ENCODE measurements around the gene SNX32. TPM values are rescaled to one million over a fixed set of nuclear protein-coding genes. Genes with fewer than 3 reads are reported as not detected.

Gene SNX32
- total RNA-seq (2014; rRNA removed) = 0.45 and 0.69 TPM in 2 replicates
- polyA plus RNA-seq (2012) = 0.53 TPM

DNA sequence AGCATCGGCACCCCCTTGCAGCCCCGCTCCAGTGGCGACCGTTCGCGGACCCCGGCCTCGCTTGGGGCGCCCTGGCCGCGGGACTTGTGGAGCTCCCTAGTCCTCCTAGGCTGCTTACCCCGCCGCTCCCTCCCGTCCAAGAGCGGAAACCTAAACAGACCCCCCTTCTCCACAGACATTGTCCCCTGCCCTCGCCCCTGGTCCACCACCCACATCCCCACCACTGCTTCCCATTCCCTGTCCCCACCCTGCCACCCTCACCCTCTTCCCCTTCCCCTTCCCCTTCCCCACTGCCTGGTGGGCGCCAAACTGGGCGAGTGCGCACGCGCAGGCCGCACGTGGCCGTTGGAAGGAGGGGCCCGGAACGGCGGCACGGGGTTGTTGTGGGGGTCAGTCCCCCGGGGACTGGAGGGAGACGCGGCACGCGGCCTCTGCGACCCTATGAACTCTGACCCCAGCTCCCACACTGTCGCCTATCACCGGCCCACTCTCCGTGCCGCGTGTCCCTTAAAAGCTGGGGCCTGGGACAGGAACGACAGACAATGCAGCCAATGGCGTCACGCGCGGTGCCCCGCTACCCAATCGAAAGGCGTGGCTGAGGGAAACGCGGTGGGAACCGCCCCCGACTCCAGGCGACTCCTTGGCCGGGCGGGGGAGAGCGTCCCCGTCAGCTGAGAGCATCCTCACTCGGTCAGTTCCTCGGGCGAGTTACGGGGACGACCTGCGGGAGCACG, at the start of gene SNX32:
Gene SNX32, plus strand, starts transcription at position 667 of the 734 bp plus-strand sequence. CDS start 103 bp downstream, outside the sequence.
- peak; percentile 81 for DNase-seq (ENCODE audit: low read depth)

DNA sequence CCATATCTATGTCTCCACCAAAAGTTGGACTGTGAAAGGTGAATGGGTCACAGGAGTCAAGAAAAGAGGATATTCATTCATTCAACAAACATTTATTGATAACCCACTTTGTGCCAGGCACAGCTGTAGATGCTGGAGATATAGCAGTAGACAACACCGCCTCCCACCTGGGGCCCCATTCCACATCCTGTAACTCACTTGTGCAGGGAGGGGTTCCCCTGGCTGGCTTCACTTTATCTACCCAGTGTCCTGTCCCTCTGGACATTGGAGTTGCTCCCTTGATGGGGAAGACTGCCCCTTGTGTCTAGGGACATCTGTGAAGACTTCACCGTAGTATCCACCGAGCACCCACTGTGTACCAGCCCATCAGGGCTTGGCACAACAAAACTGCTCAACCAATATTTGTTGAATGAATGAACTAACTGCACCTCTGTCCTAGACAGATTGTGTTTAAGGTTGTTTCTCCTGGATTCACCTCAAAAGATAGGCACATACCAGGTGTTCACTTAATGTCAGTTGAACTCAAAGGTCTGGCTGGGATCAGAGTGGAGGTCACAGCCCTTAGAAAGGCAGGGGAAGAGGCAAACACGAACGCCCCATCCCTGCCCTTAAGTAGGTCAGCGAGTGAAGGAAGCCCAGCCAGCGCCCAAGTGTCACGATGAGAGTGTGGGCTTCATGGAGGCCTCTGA, 48.3 kb upstream of the SNX32 start:
- no peak for DNase-seq (ENCODE audit: low read depth)

DNA sequence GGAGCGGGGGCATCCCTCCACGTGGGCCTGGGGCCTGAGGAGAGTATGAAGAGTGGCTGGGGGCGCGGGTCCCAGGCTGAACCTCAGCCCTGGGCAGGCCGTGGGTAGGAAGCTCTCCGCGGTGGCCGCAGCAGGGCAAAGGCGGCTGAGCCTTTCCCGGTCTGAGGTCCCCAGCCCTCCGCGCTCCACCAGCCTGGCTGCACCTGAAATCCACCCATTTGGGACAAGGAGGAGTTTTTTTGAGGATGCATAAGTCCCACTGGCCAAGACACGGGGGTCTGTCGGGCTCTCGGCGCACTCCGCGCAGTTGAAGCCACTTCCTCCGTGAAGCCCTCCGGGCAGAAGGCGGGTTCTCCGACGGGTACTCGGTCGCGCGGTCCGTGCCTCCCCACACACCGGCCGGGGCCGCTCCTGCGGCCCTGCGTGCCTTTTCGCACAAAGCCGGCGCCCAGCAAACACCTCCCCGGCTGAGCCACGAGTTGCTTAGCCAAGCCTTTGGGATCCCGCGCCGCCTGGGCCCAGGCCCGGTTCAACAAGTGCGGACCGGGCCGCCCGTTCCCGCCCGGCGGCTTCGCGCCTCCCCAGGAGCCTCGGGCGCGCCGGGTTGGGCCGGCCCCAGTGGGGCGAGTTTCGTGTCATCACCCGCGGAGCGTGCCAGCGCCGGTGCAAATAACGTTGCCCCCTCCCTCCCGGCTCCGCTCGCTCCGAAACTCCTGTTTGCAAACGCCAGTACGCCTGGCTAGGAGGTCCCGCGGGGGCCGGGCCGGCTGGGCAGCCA, 47.6 kb upstream of the SNX32 start:
- DNase-seq (ENCODE audit: low read depth) = no peak

DNA sequence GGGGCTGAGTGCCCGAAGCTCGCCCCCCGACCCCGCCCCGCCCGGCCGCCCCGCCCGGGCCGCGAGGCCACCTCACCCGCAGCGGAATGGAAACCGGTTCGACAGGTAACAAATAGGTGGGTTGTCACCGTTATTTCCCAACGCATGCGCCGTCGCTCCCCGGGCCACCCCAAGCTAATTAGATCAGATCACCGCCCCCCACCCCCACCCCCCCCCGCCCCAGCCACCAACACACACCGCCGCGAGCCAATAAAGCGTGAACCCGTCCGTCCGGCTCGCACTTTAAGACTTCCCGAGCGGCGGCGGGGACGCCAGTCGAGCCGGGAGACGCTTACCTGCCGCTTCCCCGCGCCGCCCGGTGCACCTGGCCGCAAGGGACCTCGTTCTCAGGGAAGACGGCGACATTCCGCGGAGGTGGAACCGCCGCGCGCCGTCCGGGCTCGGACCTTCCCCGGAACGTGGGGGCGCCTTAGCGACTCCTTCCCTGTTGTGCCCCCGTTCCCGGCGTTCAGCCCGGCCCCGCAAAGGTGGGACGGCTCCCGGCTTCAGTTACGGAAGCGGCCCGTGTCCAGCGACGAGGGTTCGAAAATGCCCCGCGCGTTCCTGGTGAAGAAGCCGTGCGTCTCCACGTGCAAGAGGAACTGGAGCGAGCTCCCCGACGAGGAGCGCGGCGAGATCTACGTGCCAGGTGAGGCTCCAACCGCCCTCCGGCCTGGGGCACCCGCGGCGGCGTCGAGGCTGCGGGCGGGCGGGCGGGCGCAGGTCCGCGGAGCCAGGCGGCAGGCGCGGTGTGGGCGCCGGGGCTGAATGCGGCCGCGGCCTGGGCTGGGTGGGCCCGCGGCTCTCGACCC, 46.8 kb upstream of the SNX32 start, which contains the start of gene OVOL1:
Gene OVOL1, plus strand, starts transcription at position 278 of the 851 bp plus-strand sequence. Its CDS starts 311 bp downstream, at position 589.
- no peak for DNase-seq (ENCODE audit: low read depth)

DNA sequence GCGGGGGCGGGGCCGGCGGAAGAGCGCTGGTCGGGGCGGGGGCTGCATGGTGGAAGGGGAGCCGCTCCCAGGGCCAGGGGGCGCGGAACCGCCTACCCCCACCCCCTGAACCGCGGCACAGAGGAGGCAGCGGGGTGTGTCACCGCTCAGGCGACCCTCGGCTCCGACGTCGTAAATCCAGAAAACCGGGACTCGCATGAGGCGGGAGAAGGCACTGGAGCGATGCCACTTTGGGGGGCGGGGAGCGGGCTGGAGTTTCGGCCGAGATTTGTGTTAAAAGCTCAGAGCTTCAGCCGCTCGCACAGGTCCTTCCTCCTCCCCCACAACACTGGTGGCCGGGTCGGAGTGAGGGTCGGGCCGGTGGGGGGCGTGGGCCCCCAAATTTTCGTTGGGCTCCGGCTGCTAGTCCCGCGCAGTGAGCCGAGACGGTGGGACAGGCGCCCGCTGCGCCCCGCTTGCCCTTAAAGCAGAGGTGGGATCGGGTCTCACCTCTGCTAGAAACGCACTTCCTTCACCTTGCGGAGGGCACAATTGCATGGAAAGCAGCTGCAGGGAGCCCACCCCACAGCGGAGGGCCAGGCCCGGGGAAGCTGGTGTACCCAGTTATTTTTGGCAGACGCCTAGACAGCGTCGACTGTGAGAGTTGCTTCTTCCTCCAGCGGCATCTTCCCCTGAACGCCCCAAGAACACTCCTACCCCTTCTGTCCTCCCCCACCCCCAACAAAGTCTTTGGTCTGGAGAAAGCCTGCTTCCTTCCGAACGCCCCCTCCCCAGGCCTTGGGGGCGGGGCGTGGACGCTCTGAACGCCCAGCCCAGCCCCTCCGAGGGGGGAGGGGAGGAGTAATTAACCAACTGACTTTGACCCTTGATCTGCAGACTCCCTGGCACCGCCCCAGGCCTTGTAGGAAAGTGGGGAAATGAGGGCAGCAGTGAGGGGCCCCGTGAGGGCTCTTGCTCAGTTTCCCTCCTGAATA, 45.8 kb upstream of the SNX32 start:
- DNase-seq (ENCODE audit: low read depth) = no peak

DNA sequence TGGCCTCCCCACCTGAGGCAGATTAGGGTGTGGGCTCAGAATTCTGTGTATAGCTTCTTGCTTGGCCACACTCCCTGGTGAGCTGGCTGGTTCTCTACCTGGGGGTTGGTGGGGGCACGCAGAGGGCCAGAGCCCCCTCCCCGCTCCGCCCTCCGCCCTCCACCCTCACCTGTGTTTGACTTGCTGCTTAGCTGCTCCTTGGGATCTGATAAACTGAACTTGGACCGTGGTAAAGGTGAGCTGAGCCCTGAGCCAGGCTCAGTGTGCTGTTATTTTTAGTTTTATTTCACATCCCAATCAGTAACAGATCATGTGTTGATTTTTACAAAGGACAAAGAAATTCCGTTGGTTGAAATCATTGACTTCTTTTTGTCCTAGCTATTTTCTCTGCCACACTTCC, 44.9 kb upstream of the SNX32 start:
- no peak for DNase-seq (ENCODE audit: low read depth)

DNA sequence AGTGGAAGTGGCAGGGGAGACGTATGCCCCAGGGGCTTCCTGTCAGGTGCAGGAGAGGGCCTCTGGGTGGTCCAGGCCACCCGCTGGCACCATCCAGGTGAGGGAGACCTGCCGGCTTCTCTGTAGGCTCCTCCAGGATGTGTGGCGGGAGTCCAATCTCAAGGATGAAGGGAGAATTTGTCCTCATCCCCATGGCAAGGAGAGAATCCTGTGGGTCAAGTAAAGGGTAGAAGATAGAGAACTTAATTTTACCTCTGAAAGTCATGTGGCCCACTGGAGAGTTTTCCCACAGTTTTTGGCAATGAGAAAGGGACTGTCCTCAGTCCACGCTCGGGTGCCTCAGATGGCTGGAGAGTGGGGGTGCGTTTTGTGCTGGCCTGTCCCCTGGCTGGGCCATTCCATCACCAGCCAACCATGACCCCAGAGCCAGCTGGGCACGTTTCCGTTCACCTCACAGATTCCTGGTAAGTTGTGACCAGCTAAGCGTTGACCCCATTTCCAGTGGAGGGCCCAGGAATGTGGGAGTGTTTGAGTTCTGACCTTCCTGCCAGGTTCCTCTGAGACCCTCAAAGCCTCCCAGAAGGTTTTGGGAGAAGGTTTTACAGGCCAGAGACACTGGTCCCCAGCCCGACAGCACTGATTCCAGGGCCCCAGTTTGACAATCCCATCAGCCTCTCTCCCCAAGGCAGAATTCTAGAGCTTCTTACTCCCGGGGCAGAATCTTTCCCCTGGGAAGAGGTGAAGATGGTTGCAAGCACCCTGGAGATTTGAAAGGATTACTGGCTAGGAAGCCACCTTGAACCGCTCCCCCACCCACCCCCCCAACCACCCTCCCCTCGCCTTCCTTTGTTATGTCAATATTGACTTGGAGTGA, 44.3 kb upstream of the SNX32 start:
- DNase-seq (ENCODE audit: low read depth) = no peak

DNA sequence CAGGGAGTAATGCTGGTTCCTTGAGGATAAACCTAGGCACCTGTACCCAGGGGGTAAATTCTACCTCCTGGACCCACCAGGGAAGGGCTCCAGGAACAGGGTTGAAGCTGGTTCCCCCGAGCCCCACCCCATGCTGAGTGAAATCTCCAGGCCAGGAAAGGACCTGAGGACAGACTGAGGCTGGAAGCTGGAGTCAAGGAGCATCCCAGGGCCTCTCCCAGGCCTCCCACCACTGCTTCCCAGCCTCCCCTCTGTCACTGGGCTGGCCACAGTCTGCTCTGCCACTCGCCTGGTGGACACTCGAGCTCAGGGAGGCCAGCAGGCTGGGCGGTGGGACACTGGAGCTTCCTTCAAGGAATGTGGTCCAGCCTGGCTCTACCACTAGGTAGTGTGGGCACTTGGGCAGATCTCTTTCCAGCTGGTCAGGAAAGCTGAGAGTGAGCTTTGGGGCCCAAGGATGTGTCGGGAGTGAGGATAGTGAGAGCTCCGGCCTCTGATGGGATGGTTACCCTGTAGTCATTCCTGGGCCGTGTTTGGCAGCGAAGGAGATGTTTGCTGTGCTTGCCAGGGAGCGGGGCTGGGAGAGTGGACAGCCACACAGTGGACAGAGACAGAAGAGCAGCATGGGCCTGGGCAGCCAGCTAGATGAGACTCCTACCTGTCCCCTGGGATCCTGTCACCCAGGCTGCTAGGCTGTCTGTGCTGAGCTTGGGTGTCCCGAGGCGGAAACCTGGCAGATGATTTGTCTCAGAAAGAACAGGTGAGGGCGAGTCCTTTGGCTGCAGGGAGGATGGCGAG, 43.5 kb upstream of the SNX32 start:
- no peak for DNase-seq (ENCODE audit: low read depth)

DNA sequence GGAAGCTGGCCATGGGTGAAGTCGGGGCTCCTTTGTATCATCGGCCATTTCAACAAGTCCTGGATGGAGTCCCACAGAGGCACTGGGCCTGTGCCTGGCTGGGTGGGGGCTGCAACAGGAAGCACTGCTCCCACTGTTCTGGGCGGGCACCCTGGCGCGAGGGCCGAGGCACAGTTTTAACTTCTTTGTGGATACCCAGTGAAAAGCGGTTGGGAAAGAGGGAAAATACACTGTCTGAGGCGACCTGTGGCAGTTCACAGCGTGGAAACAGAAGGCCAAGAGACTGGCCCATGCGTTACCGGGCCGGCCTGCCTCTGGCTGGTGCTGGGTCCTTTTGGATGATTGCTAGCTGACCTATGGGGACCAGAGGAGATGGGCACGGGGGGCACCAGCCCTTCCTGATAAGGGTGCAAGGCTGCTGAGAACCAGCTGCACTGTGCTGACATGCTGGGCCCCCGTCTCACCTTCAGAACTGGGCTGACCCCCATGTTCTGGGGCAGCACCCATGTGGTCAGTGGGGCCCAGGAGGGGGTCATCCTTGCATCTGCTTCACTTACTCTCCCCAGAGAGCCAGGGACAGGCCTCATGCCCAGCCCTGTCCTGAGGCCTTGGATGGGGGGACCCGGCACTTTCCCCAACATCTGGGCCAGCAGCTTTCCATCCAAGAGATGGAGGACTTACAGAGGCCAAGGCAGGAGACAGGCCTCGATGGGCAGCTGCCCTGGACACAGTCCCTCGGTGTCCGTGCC, 42.7 kb upstream of the SNX32 start:
- no peak for DNase-seq (ENCODE audit: low read depth)

DNA sequence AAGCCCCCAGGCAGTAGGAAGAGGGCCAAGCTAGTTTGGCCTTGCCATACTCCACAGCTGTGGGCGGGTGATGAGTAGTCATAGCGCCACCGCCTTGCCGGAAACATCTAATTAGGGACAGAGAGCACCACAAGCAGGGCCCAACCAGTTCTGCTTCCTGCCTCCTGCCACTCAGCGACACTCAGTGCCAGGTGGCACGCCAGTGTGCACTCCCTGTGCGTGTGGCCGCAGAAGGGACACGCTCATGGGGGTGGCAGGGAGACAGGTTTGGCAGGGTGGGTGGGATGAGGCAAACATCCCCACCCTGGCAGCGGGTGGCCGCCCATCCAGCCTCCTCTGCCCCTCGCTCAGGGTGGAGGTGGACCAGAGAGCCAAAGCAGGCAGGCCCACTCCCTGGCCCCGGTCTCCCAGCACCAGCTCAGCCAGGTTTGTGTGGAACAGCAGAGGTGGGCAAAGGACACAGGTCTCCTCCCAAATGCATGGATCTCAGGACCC, 42.0 kb upstream of the SNX32 start:
- DNase-seq (ENCODE audit: low read depth) = no peak

DNA sequence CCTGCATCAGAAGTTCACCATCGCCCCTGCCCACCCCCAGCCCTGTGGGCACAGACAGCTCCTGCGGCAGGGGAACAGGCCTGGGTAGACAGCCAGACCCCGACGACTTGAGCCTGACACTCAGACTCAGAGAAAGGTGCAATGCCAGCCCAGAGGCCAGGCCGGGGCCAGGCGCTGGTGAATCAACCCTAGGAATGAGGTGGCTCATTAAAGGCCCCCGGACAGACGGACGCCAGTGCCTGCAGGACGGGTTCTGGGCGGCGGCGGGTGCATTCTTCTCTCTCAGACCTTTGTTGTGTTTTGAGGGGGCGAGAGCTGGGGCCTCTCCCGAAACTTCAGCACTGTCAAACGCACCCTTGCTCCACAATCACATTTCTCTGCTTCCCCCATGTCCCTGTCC, 41.3 kb upstream of the SNX32 start:
- DNase-seq (ENCODE audit: low read depth) = no peak

DNA sequence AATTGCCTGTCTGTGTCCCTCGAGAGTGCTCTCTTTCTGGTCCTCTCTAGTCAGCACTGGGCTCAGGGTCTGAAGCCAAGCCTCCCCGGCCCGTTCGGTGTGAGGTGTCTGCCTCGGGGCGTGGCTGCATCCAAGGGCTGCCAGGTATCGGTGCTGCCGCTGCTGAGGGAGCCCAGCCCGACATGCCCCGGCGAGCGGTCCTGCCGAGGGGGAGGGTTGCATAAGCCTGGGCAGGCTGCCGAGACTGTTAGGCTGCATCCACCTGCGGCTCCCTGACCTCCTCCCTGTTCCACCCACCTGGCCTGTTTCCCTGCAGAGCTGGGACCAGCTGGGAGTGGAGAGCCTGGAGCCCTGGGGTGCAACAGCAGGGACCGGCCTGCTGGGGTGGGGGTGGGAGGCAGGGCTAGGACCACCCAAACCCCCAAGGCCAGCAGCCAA, 40.6 kb upstream of the SNX32 start:
- no peak for DNase-seq (ENCODE audit: low read depth)

DNA sequence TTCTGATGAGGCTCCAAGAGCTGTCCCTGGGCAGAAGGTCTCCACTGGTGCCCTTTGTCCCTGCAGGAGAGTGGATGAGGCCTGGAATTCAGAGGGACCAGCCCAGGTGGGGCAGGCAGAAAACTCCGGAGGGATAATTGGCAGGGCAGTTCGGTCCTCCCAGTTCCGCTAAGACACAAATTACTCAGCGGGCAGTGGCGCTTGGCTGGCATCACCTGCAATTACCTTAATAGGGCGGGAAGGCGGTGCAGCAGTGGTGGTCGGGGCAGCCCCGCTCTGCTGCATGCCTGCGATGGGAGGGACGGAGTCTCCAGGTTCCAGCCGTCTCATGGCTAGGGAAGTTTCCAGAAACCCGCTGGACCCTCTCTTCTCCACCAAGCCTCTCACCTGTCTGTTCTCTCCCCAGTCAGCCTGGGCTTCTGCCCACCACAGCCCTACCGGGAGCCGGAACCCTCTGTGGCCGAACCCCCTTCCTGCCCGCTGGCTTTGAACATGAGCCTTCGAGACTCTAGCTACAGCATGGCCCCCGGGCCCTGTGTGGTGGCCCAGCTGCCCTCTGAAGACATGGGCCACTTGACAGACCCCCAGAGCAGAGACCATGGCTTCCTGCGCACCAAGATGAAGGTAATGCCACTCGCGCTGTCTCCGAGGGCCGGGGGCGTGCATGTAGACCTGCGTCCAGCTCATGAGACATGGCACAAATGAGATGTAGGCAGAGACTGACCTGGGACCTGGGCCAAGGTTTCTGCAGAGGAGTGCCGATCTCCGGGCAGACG, 40.0 kb upstream of the SNX32 start:
- no peak for DNase-seq (ENCODE audit: low read depth)

DNA sequence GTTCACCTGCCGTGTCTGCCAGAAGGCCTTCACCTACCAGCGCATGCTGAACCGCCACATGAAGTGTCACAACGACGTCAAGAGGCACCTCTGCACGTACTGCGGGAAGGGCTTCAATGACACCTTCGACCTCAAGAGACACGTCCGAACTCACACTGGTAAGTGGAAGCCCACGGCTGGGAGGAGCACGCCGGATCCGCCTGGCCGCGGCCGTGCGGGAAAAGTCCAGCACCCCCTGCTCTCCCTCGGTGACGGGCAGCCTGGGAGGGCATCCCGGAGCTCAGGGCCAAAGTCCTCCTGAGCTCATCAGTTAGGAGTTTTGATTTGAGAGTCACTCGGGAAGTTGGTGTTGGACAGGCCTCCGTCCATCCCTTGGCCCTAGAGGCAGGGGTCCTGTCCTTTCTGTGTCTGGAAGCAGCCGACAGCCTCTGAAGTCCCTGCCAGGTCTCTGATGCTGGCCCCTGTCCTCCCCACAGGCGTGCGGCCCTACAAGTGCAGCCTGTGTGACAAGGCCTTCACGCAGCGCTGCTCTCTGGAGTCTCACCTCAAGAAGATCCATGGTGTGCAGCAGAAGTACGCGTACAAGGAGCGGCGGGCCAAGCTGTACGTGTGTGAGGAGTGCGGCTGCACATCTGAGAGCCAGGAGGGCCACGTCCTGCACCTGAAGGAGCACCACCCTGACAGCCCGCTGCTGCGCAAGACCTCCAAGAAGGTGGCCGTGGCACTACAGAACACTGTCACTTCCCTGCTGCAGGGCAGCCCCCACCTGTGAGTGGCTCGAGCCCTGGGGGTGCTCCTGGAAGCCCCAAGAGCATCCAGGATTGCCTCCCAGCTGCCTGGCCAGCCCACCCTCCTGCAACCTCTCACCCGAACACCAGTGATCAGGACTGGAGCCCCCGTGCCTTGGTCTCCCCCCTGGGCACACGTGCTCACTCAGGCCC, 38.9 kb upstream of the SNX32 start:
- DNase-seq (ENCODE audit: low read depth) = no peak

All from LHCN-M2 (cell line).